ENCODE measurements around the gene CTNNBL1. TPM values are rescaled to one million over a fixed set of nuclear protein-coding genes. Genes with fewer than 3 reads are reported as not detected.

Gene CTNNBL1
- total and polyA plus RNA-seq, 8 donors, result 10.5 to 148 (median 42.0) TPM

DNA sequence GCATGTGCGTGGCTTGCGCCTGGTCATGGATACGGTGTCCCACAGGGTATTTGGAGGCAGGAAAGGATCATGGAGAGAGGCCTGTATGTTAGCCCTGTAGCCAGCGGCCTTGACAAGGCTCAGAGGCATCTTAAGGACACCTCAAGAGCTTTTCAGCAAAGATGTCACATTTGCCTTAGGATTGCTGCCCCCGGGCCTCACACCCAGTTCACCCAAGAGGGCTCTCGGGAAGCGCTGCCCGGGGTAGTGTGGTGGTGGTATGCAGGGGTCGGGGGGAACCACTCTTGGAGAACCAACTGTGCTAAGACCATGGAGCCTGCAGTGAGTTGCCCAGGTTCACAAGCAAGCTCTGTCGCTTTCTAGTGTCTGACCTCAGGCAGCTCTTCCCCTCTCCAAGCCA is 172.2 kb downstream of the CTNNBL1 start:
- intact Hi-C loops (cut with DNase I; ENCODE audit: low total_unique reads), result no loop called here
- H3K36me3 ChIP-seq, result peaks cover 15 to 100% (median 91%) of the 10 kb centered on the region in 4 donors
- peaks cover 0 to 40% (median 4%) of the 10 kb centered on the region in 4 donors for H3K4me1 ChIP-seq

DNA sequence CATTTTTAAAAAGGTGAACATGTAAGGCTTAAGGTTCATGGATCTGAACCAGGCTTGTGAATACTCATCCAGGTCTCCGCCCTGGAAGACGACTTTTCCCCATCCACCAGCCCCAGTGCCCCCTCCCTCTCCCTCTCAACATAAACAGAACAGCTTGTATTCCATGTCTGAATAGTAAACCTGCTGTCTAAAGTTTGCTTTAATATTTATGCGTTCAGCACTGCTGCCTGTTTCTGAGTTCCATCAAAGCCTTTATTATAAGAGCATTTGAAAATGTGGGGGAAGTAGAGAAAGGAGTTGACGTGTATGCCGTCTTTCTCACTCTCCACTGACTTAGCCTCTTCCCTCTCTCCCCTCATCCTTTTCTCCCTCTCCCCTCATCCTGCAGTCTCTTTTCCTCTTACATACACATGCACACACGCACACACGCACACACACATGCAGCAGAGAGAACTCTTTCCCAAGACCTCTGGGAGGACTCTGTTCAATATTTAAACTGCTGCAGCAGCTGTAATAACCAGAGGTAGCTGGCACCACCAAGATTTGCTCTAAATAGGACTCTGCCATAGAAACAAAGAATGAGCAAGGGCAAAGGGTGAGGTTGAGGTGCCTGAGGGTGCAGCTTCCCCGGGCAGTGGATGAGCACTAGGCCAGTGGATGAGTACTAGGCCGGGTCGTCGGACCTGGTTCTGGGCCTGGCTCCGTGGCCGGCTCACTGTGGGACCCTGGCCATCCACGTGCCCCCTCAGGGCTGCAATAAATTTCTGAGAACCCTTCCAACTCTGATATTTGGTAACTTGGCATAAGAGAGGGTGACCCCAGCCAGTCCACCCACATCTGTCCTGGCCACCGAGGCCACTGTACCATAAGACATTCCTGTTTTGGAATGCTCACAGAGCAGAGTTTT is 173.7 kb downstream of the CTNNBL1 start:
- TF ChIP-seq POLR2AphosphoS5 (IDR thresholded peaks at IDR 0.05), result no peak
- TF ChIP-seq, protein P1, sequence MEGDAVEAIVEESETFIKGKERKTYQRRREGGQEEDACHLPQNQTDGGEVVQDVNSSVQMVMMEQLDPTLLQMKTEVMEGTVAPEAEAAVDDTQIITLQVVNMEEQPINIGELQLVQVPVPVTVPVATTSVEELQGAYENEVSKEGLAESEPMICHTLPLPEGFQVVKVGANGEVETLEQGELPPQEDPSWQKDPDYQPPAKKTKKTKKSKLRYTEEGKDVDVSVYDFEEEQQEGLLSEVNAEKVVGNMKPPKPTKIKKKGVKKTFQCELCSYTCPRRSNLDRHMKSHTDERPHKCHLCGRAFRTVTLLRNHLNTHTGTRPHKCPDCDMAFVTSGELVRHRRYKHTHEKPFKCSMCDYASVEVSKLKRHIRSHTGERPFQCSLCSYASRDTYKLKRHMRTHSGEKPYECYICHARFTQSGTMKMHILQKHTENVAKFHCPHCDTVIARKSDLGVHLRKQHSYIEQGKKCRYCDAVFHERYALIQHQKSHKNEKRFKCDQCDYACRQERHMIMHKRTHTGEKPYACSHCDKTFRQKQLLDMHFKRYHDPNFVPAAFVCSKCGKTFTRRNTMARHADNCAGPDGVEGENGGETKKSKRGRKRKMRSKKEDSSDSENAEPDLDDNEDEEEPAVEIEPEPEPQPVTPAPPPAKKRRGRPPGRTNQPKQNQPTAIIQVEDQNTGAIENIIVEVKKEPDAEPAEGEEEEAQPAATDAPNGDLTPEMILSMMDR (IDR thresholded peaks at IDR 0.05), result no peak
- no peak for TF ChIP-seq EP300 (IDR thresholded peaks at IDR 0.05)
- TF ChIP-seq POLR2A (IDR thresholded peaks at IDR 0.05), result no peak
- 72 to 86% (median 81%) methylated on average over 14 to 15 of the region's 15 CpGs for WGBS, 5 donors
- Histone ChIP-seq H3K4me1 (peaks cover 0 to 40% (median 4%) of the 10 kb centered on the region in 4 donors), H3K27me3 (no peaks in the 10 kb centered on the region), H3K9me3 (no peaks in the 10 kb centered on the region), H3K36me3 (peaks cover 14 to 100% (median 91%) of the 10 kb centered on the region in 4 donors), H3K4me3 (no peak overlapping the region), H3K27ac (peak overlapping the region in 1 of 5 donors; percentile 55)
- DNase-seq, result peak in 1 of 2 donors; percentile 37
- intact Hi-C loops (cut with DNase I; ENCODE audit: low total_unique reads), result no loop called here

More for the DNA sequence above, 172.2 kb downstream of the CTNNBL1 start:
- Histone ChIP-seq H3K27me3 (no peaks in the 10 kb centered on the region), H3K4me3 (no peak overlapping the region), H3K9me3 (no peaks in the 10 kb centered on the region), H3K27ac (peak overlapping the region in 1 of 5 donors; percentile 55)
- DNase-seq, result no peak
- TF ChIP-seq EP300 (IDR thresholded peaks at IDR 0.05), result no peak
- 96 to 98% (median 96%) methylated on average over 7 to 10 of the region's 10 CpGs for WGBS, 5 donors

GRCh38 chr20:37868851-37869333 is 175.1 kb downstream of the CTNNBL1 start:
- no peak for DNase-seq
- peak overlapping the region in 1 of 5 donors; percentile 55 for H3K27ac ChIP-seq
- WGBS, 5 donors, result 76 to 89% (median 81%) methylated on average over 3 of the region's 3 CpGs
- H3K4me1 ChIP-seq, result peaks cover 0 to 40% (median 4%) of the 10 kb centered on the region in 4 donors
- no peaks in the 10 kb centered on the region for H3K9me3 ChIP-seq
- H3K4me3 ChIP-seq, result no peak overlapping the region
- intact Hi-C loops (cut with DNase I; ENCODE audit: low total_unique reads), result no loop called here
- TF ChIP-seq, protein P1 (IDR thresholded peaks at IDR 0.05), result no peak
- TF ChIP-seq EP300 (IDR thresholded peaks at IDR 0.05) (no peak), POLR2AphosphoS5 (IDR thresholded peaks at IDR 0.05) (no peak), POLR2A (IDR thresholded peaks at IDR 0.05) (no peak)
- peaks cover 10 to 100% (median 91%) of the 10 kb centered on the region in 4 donors for H3K36me3 ChIP-seq
- no peaks in the 10 kb centered on the region for H3K27me3 ChIP-seq

DNA sequence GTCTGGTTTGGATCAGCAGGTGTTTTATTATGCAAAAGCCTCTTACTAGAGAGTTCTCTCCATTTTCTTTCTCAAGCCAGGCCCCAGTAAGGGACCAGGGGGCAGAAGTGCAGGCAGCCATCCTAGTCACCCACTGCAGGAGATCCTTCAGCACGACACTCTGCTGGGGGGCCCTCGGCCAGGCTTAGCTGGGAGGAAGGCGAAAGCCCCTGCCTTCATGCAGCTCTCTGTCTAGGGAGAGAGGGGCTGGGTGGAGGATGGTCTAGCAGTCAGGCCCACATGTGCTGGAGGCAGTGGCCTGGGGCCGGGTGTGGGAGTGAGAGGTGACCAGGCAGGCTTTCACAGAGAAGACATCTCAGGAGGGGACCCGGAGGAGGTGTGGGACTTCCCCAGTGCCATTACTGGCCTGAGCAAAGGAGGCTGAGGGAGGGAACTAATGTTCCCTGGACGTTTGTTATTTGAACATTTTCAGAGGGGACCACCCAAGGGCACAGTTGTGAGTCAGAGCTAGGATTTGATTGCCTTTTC is 175.6 kb downstream of the CTNNBL1 start:
- WGBS, 5 donors, result 76 to 91% (median 84%) methylated on average over 4 to 6 of the region's 6 CpGs
- no peaks in the 10 kb centered on the region for H3K27me3 ChIP-seq
- TF ChIP-seq POLR2A (IDR thresholded peaks at IDR 0.05) (no peak), POLR2AphosphoS5 (IDR thresholded peaks at IDR 0.05) (no peak), EP300 (IDR thresholded peaks at IDR 0.05) (no peak)
- TF ChIP-seq, protein P1 (IDR thresholded peaks at IDR 0.05), result no peak
- no peaks in the 10 kb centered on the region for H3K9me3 ChIP-seq
- H3K4me1 ChIP-seq, result peaks cover 0 to 40% (median 4%) of the 10 kb centered on the region in 4 donors
- peaks cover 15 to 100% (median 91%) of the 10 kb centered on the region in 4 donors for H3K36me3 ChIP-seq
- no peak overlapping the region for H3K4me3 ChIP-seq
- intact Hi-C loops (cut with DNase I; ENCODE audit: low total_unique reads), result no loop called here
- peak overlapping the region in 1 of 5 donors; percentile 55 for H3K27ac ChIP-seq
- no peak for DNase-seq

Measured in stomach (tissue), 9 donors.